NB4 (cell line): ENCODE data around the gene OVOL3.

Experiments
- DNase-seq: peaks from one replicate; pipeline ENCODE4 v3.0.0; 2010; ENCODE audit warnings: low read depth
- H3K4me3 ChIP-seq: one replicate; pipeline ENCODE4 v1.5.1; 2011; ENCODE audit warnings: mild to moderate bottlenecking, low read depth, low read length, moderate library complexity
- CTCF ChIP-seq: IDR thresholded peaks from one replicate; pipeline ENCODE4 v1.5.1; 2012; ENCODE audit warnings: low read depth, low read length
- MAX ChIP-seq: IDR thresholded peaks from 2 replicates; pipeline ENCODE4 v1.6.1; 2011; ENCODE audit warnings: low read depth, low read length
- MYC ChIP-seq: IDR thresholded peaks from 2 replicates; pipeline ENCODE4 v1.6.1; 2011; ENCODE audit warnings: low read depth, low read length
- POLR2A ChIP-seq: IDR thresholded peaks from 2 replicates; pipeline ENCODE4 v1.6.1; 2011; ENCODE audit warnings: mild to moderate bottlenecking; ENCODE audit not compliant: insufficient read length; ENCODE audit errors: extremely low read depth

The OVOL3 gene

GRCh38 chr19:36093146-36093662 lies 17.7 kb upstream of the OVOL3 start:
- H3K4me3 ChIP-seq = no peak overlapping the region
- DNase-seq = no peak
- TF ChIP-seq MAX (no peak), MYC (no peak), POLR2A (no peak), CTCF (no peak)

- TF ChIP-seq POLR2A (no peak), MAX (no peak), CTCF (no peak), MYC (no peak)
- H3K4me3 ChIP-seq = no peak overlapping the region
- DNase-seq = no peak
Observed at GRCh38 chr19:36093687-36094086, 17.3 kb upstream of the OVOL3 start.

GRCh38 chr19:36097036-36097435 lies 13.9 kb upstream of the OVOL3 start:
- H3K4me3 ChIP-seq = no peak overlapping the region
- no peak for DNase-seq
- no peak for TF ChIP-seq POLR2A
- no peak for TF ChIP-seq CTCF
- no peak for TF ChIP-seq MYC
- no peak for TF ChIP-seq MAX

- TF ChIP-seq MYC (no peak), CTCF (no peak), POLR2A (no peak), MAX (no peak)
- H3K4me3 ChIP-seq = no peak overlapping the region
- no peak for DNase-seq
Observed at GRCh38 chr19:36099166-36099785, 11.7 kb upstream of the OVOL3 start.

- TF ChIP-seq POLR2A (no peak), MAX (no peak), CTCF (no peak), MYC (no peak)
- DNase-seq = no peak
- no peak overlapping the region for H3K4me3 ChIP-seq
Observed at GRCh38 chr19:36100476-36100875, 10.5 kb upstream of the OVOL3 start.
